Activated CD8-positive, alpha-beta T cell treated with anti-CD3 and anti-CD28 coated beads, Interleukin-2, amount 10 ng/mL, durations not matched to agents 7 days and 5 days (primary cell): ENCODE data around the gene DCBLD2. TPM values are rescaled to one million over a fixed set of nuclear protein-coding genes. Genes with fewer than 3 reads are reported as not detected.
"Not testable (repeated sequence)": the region's sequence is repeated elsewhere in the genome, so short reads cannot be mapped to it uniquely, and the experiment has no call there.

ENCODE experiments used
- ATAC-seq: fragments of 150-1000 bp; cut with Tn5 transposase; one replicate; pipeline ENCODE4 v1.10.0; 2021; ENCODE audit warnings: moderate library complexity
- CTCF ChIA-PET: fragments of 350-600 bp; sonication (Branson Sonifier 250); formaldehyde crosslinking; loops from one replicate; lab custom pipeline; 2021; ENCODE audit warnings: antibody characterized with exemption; lab: Charles Lee
- POLR2A ChIA-PET: fragments of 350-600 bp; sonication (Branson Sonifier 250); formaldehyde crosslinking; loops from one replicate; lab custom pipeline; 2021; ENCODE audit warnings: antibody characterized with exemption; lab: Charles Lee
- DNase-seq: peaks from one replicate; pipeline ENCODE4 v3.0.0-alpha.2; 2020
- H3K27ac Mint-ChIP-seq: one replicate; pipeline ENCODE4 v1.8.0; 2021; ENCODE audit warnings: mild to moderate bottlenecking, mixed read lengths
- H3K27me3 Mint-ChIP-seq: one replicate; pipeline ENCODE4 v1.8.0; 2021; ENCODE audit warnings: low read depth, mixed read lengths
- H3K36me3 Mint-ChIP-seq: one replicate; pipeline ENCODE4 v1.8.0; 2021; ENCODE audit warnings: low read depth, mixed read lengths
- H3K4me1 Mint-ChIP-seq: one replicate; pipeline ENCODE4 v1.8.0; 2021; ENCODE audit warnings: low read depth, mixed read lengths
- H3K4me3 Mint-ChIP-seq: one replicate; pipeline ENCODE4 v1.8.0; 2021; ENCODE audit warnings: mild to moderate bottlenecking, mixed read lengths
- H3K9me3 Mint-ChIP-seq: one replicate; pipeline ENCODE4 v1.8.0; 2022; ENCODE audit warnings: mixed read lengths; ENCODE audit not compliant: insufficient read depth
- total RNA-seq, 2 experiments: library from RNA; stranded (reverse); gene quantifications; one replicate each; pipeline ENCODE4 v1.2.3, GENCODE V29; 2021

Gene DCBLD2
- total RNA-seq, 2 experiments from 2014 or later, result 1.2 to 1.3 TPM

- ATAC-seq, result no peak
- ChIA-PET POLR2A (no interaction called here), CTCF (interaction anchor here (0.9 kb wide), 1 partner anchor 1097 kb away, joined by 3 read pairs; no protein-coding TSS in a partner anchor)
These were observed 10.3 kb downstream of the DCBLD2 start for GRCh38 chr3:98890965-98891910.

DNA sequence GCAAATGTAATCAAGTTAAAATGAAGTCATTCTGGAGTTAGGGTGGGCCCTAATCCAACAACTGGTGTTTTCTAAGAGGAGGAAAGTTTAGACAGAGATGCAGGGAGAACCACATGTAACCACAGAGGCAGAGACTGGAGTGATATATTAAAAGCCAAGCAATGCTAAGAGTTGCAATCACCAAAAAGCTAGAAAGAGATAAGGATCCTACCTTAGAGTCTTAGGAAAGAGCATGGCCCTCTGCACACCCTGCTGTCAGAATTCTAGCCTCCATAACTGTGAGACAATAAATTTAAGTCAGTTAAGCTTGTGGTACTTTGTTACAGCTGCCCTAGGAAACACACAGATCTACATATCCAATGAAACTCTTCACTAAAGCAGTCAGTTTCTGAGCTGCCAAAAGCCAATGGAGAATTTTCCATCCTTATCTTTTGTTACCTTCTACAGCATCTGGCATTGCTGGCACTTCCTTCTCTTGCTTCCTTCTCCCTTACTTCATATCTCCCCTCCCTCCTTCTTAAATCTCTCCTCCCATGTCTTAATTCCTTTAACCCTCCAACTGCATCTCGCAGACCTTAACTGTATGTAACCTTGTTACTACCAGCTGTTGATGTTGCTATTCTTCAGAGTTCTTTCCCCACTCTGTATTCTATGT lies 11.2 kb downstream of the DCBLD2 start:
- CTCF ChIA-PET, result no interaction called here

More at GRCh38 chr3:98890965-98891910, 10.3 kb downstream of the DCBLD2 start:
- Mint-ChIP-seq H3K36me3 (no peaks in the 10 kb centered on the region), H3K4me3 (no peak overlapping the region), H3K9me3 (no peaks in the 10 kb centered on the region), H3K4me1 (no peaks in the 10 kb centered on the region), H3K27ac (no peak overlapping the region), H3K27me3 (no peaks in the 10 kb centered on the region)
- DNase-seq, result no peak

GRCh38 chr3:98887684-98888083 lies 13.8 kb downstream of the DCBLD2 start:
- no peaks in the 10 kb centered on the region for H3K9me3 Mint-ChIP-seq
- CTCF ChIA-PET, result no interaction called here
- no peaks in the 10 kb centered on the region for H3K27me3 Mint-ChIP-seq
- DNase-seq (no peak), ATAC-seq (no peak)
- POLR2A ChIA-PET, result interaction anchor here (0.9 kb wide), 1 partner anchor 14 kb away, joined by 3 read pairs; the partner anchor contains the start of gene DCBLD2
- H3K4me3 Mint-ChIP-seq, result no peak overlapping the region
- H3K4me1 Mint-ChIP-seq, result no peaks in the 10 kb centered on the region
- H3K27ac Mint-ChIP-seq, result no peak overlapping the region
- no peaks in the 10 kb centered on the region for H3K36me3 Mint-ChIP-seq

More for the DNA sequence above, 11.2 kb downstream of the DCBLD2 start:
- Mint-ChIP-seq H3K4me1 (no peaks in the 10 kb centered on the region), H3K27ac (no peak overlapping the region), H3K4me3 (no peak overlapping the region), H3K36me3 (no peaks in the 10 kb centered on the region), H3K9me3 (no peaks in the 10 kb centered on the region), H3K27me3 (no peaks in the 10 kb centered on the region)
- DNase-seq (no peak), ATAC-seq (no peak)
- POLR2A ChIA-PET, result no interaction called here

- no peak for ATAC-seq
- Mint-ChIP-seq H3K9me3 (no peaks in the 10 kb centered on the region), H3K27me3 (no peaks in the 10 kb centered on the region), H3K36me3 (no peaks in the 10 kb centered on the region), H3K4me3 (no peak overlapping the region), H3K27ac (no peak overlapping the region), H3K4me1 (no peaks in the 10 kb centered on the region)
- no peak for DNase-seq
- POLR2A ChIA-PET, result no interaction called here
- CTCF ChIA-PET, result interaction anchor here (0.6 kb wide), 1 partner anchor 816 kb away, joined by 3 read pairs; no protein-coding TSS in a partner anchor
These were observed 15.0 kb downstream of the DCBLD2 start for GRCh38 chr3:98886525-98886924.

DNA sequence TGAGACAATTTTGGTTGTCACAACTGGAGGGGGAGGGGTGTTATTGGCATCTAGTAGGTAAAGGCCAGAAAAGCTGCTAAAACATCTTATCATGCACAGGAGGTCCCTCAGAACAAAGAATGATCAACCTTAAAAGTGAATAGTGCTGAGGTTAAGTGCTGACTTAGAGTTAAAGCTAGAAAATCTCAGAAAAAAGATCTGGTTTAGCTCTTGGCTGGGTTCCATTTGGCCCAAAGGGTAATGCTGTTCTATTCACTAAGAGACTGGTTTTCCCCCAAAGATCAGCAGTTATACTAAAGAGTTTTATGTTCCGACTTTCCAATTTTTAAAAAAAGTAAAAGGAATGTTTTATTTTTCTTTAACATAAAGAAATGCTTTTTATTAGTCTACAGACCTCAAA lies 15.6 kb downstream of the DCBLD2 start:
- Mint-ChIP-seq H3K4me1 (no peaks in the 10 kb centered on the region), H3K4me3 (no peak overlapping the region), H3K27ac (no peak overlapping the region), H3K36me3 (no peaks in the 10 kb centered on the region), H3K27me3 (no peaks in the 10 kb centered on the region), H3K9me3 (no peaks in the 10 kb centered on the region)
- POLR2A ChIA-PET, result no interaction called here
- DNase-seq (no peak), ATAC-seq (no peak)
- CTCF ChIA-PET, result no interaction called here

- H3K4me3 Mint-ChIP-seq, result no peak overlapping the region
- DNase-seq (no peak), ATAC-seq (no peak)
- H3K4me1 Mint-ChIP-seq, result no peaks in the 10 kb centered on the region
- no peaks in the 10 kb centered on the region for H3K27me3 Mint-ChIP-seq
- H3K9me3 Mint-ChIP-seq, result no peaks in the 10 kb centered on the region
- no peaks in the 10 kb centered on the region for H3K36me3 Mint-ChIP-seq
- ChIA-PET CTCF (no interaction called here), POLR2A (no interaction called here)
- no peak overlapping the region for H3K27ac Mint-ChIP-seq
These were observed 16.7 kb downstream of the DCBLD2 start for GRCh38 chr3:98884675-98885371.

DNA sequence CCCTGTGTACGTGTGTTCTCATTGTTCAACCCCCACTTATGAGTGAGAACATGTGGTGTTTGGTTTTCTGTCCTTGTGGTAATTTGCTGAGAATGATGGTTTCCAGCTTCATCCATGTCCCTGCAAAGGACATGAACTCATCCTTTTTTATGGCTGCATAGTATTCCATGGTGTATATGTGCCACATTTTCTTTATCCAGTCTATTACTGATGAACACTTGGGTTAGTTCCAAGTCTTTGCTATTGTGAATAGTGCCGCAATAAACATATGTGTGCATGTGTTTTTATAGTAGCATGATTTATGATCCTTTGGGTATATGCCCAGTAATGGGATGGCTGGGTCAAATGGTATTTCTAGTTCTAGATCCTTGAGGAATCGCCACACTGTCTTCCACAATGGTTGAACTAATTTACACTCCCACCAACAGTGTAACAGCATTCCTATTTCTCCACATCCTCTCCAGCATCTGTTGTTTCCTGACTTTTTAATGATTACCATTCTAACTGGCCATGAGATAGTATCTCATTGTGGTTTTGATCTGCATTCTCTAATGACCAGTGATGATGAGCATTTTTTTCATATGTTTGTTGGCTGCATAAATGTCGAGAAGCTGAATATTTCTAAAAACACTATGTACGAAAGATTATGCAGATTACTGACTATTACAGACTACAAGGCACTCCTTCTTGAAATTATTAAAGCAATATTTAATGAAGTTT lies 18.7 kb downstream of the DCBLD2 start:
- H3K27ac Mint-ChIP-seq, H3K4me1 Mint-ChIP-seq, POLR2A ChIA-PET, H3K9me3 Mint-ChIP-seq, H3K4me3 Mint-ChIP-seq, CTCF ChIA-PET, ATAC-seq, H3K27me3 Mint-ChIP-seq, H3K36me3 Mint-ChIP-seq, DNase-seq: not testable (repeated sequence)

GRCh38 chr3:98877132-98877531 lies 24.4 kb downstream of the DCBLD2 start:
- no peak for DNase-seq
- ChIA-PET CTCF (no interaction called here), POLR2A (no interaction called here)
- Mint-ChIP-seq H3K27me3 (no peaks in the 10 kb centered on the region), H3K27ac (no peak overlapping the region), H3K36me3 (no peaks in the 10 kb centered on the region), H3K4me1 (no peaks in the 10 kb centered on the region), H3K4me3 (no peak overlapping the region), H3K9me3 (no peaks in the 10 kb centered on the region)
- ATAC-seq, result no peak

DNA sequence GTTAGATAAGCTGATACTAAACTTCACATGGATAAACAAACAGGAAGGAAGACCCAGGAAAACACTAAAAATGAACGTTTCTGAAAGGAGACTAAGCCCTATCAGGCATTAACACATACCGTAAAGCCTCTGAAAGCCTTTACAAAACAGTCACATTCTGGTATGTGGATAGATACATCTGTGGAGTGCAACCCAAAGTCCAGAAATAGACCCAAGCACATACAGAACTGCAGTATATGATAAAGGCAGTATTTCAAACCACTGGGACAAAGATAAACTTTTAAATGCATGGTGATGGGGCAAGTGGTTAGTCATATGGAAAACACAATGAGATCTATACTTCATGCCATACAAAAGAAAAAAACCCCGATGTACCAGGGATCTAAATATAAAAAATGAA lies 26.0 kb downstream of the DCBLD2 start:
- CTCF ChIA-PET, result no interaction called here

DNA sequence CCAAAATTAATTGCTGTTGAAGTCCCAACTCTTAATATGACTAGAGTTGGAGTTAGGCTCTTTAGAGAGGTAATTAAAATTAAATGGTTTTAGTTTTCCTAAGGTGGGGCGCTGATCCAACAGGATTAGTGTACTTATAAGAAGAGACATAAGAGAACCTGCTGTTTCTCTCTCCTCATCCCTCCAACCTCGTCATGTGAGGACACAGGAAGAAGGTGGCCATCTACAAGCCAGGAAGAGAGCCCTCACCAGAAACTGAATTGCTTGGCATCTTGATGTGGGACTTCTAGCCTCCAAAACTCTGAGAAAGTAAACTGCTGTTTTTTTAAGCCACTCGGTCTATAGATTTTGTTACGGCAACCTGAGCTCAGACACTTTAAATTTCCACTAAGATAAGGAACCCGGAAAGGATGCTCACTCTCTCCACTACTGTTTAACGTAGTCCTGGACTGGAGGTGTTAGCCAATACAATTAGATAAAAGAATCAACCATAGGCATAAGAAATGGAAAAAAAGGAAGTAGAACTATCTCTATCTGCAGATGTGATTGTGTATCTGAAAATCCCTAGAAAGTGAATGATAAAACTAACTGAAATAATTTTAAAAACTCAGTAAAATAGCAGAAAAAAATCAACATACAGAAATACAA lies 26.8 kb downstream of the DCBLD2 start:
- Mint-ChIP-seq H3K4me1 (no peaks in the 10 kb centered on the region), H3K27me3 (no peaks in the 10 kb centered on the region), H3K27ac (no peak overlapping the region), H3K36me3 (no peaks in the 10 kb centered on the region), H3K4me3 (no peak overlapping the region), H3K9me3 (no peaks in the 10 kb centered on the region)
- ATAC-seq, result no peak
- ChIA-PET POLR2A (no interaction called here), CTCF (no interaction called here)
- no peak for DNase-seq

More for the DNA sequence above, 26.0 kb downstream of the DCBLD2 start:
- DNase-seq (no peak), ATAC-seq (no peak)
- Mint-ChIP-seq H3K9me3 (no peaks in the 10 kb centered on the region), H3K4me1 (no peaks in the 10 kb centered on the region), H3K36me3 (no peaks in the 10 kb centered on the region), H3K27ac (no peak overlapping the region), H3K4me3 (no peak overlapping the region), H3K27me3 (no peaks in the 10 kb centered on the region)
- POLR2A ChIA-PET, result no interaction called here

DNA sequence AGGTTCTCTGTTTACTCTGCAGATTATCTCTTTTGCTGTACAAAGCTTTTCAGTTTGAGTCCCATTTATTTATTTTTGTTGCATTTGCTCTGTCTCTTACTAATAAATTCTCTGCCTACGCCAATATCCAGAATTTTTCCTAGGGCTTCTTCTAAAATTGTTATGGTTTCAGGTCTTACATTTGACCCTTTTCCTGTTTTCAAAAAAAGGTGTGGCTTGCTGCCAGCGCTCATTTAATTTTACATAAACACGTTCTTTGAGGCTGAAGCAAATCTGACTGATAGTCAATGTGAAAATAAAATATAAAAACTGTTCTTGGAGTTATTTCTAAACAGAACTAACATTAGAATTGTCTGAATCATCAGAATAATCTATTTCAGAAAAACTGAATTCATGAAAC lies 32.1 kb downstream of the DCBLD2 start:
- Mint-ChIP-seq H3K4me1 (no peaks in the 10 kb centered on the region), H3K4me3 (no peak overlapping the region), H3K27ac (no peak overlapping the region), H3K27me3 (no peaks in the 10 kb centered on the region), H3K9me3 (no peaks in the 10 kb centered on the region), H3K36me3 (no peaks in the 10 kb centered on the region)
- ATAC-seq, result no peak
- no peak for DNase-seq
- POLR2A ChIA-PET, result no interaction called here
- CTCF ChIA-PET, result no interaction called here
